ENCODE results near the gene LDHD.

DNA sequence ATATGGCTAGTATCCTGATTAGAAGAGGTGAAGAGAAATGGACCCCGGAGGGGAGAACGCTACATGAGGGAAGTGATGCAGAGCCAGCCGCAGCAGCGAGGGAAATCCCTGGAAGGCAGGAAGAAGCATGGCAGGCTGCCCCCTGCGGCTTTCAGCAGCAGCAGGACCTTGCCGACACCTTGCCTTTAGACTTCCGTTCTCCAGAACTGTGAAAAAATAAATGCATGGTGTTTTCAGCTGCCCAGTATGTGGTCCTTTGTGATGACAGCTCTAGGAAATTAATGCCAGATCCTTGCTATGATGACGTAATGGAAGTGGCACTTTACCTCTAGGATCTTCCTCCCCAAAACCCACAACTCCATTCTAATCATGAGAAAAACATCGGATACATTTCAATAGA lies 22.1 kb upstream of the LDHD start:
- no peak for TF ChIP-seq POLR2A (IDR thresholded peaks at IDR 0.05; ENCODE audit: low read depth, low read length)
- TF ChIP-seq POLR2AphosphoS5 (IDR thresholded peaks at IDR 0.05; ENCODE audit: low read depth, low read length), result no peak
- TF ChIP-seq TAF1 (IDR thresholded peaks at IDR 0.05; ENCODE audit: low read depth, low read length), result no peak
